ENCODE measurements around the gene PTPRD. TPM values are rescaled to one million over a fixed set of nuclear protein-coding genes. Genes with fewer than 3 reads are reported as not detected.
A peak's percentile ranks its signal among the peaks of the same experiment; 100 is the strongest.

Gene PTPRD
- total and polyA plus RNA-seq, 2 donors (not counting 1 experiment from before 2014, with no cell fraction given): 0.35 to 4.8 TPM

GRCh38 chr9:10134266-10134665 is 478.5 kb downstream of the PTPRD start:
- no peak for TF ChIP-seq CTCF (conservative IDR thresholded peaks at IDR 0.05 in 1 of 2, IDR thresholded peaks at IDR 0.05 in 1 of 2; ENCODE audit: low read depth in 1 of 2, low read length in 2 of 2)
- no peak for TF ChIP-seq EZH2 (IDR thresholded peaks at IDR 0.05; ENCODE audit: low read length, missing control alignments)
- DNase-seq (ENCODE audit: low read depth in 2 of 2): no peak
- no peak overlapping the region for H3K4me2 ChIP-seq (ENCODE audit: extremely low read depth, insufficient read depth, low read length)
- H3K4me1 ChIP-seq (ENCODE audit: control insufficient read depth, extremely low read depth, insufficient read depth, low read length): no peaks in the 10 kb centered on the region
- H3K79me2 ChIP-seq (ENCODE audit: control insufficient read depth, insufficient read depth, low read length): no peaks in the 10 kb centered on the region
- no peak overlapping the region for H3K9ac ChIP-seq (ENCODE audit: insufficient read depth, low read length)
- H3K27ac ChIP-seq (ENCODE audit: insufficient read depth, low read length): no peak overlapping the region
- H3K36me3 ChIP-seq (ENCODE audit: control insufficient read depth, insufficient read depth, low read length): no peaks in the 10 kb centered on the region
- no peak overlapping the region for H3K4me3 ChIP-seq (replicated peaks in 1 of 4; ENCODE audit: control extremely low read depth in 1 of 4, insufficient read depth in 1 of 4, low read depth in 3 of 4, low read length in 4 of 4)
- H3K27me3 ChIP-seq (ENCODE audit: control insufficient read depth, insufficient read depth, low read length): no peaks in the 10 kb centered on the region
- no peak overlapping the region for H2AFZ ChIP-seq (ENCODE audit: low read length)
- no peaks in the 10 kb centered on the region for H4K20me1 ChIP-seq (ENCODE audit: control insufficient read depth, extremely low read depth, insufficient read depth, low read length)
- no peaks in the 10 kb centered on the region for H3K9me3 ChIP-seq (ENCODE audit: control insufficient read depth, insufficient read depth, low read depth, low read length)

GRCh38 chr9:10130061-10130675 is 482.6 kb downstream of the PTPRD start:
- no peaks in the 10 kb centered on the region for H4K20me1 ChIP-seq (ENCODE audit: control insufficient read depth, extremely low read depth, insufficient read depth, low read length)
- H3K79me2 ChIP-seq (ENCODE audit: control insufficient read depth, insufficient read depth, low read length): no peaks in the 10 kb centered on the region
- no peak overlapping the region for H2AFZ ChIP-seq (ENCODE audit: low read length)
- no peak for TF ChIP-seq CTCF (conservative IDR thresholded peaks at IDR 0.05 in 1 of 2, IDR thresholded peaks at IDR 0.05 in 1 of 2; ENCODE audit: low read depth in 1 of 2, low read length in 2 of 2)
- TF ChIP-seq EZH2 (IDR thresholded peaks at IDR 0.05; ENCODE audit: low read length, missing control alignments): no peak
- no peak overlapping the region for H3K4me2 ChIP-seq (ENCODE audit: extremely low read depth, insufficient read depth, low read length)
- H3K4me3 ChIP-seq (replicated peaks in 1 of 4; ENCODE audit: control extremely low read depth in 1 of 4, insufficient read depth in 1 of 4, low read depth in 3 of 4, low read length in 4 of 4): no peak overlapping the region
- H3K27me3 ChIP-seq (ENCODE audit: control insufficient read depth, insufficient read depth, low read length): no peaks in the 10 kb centered on the region
- H3K36me3 ChIP-seq (ENCODE audit: control insufficient read depth, insufficient read depth, low read length): no peaks in the 10 kb centered on the region
- no peaks in the 10 kb centered on the region for H3K4me1 ChIP-seq (ENCODE audit: control insufficient read depth, extremely low read depth, insufficient read depth, low read length)
- no peak overlapping the region for H3K27ac ChIP-seq (ENCODE audit: insufficient read depth, low read length)
- DNase-seq (ENCODE audit: low read depth in 2 of 2): peak; percentile 50 to 65
- no peak overlapping the region for H3K9ac ChIP-seq (ENCODE audit: insufficient read depth, low read length)
- no peaks in the 10 kb centered on the region for H3K9me3 ChIP-seq (ENCODE audit: control insufficient read depth, insufficient read depth, low read depth, low read length)

- peak in 1 of 2 donors; percentile 24 for DNase-seq (ENCODE audit: low read depth in 2 of 2)
Observed at GRCh38 chr9:10127867-10128266, 484.9 kb downstream of the PTPRD start.

More at GRCh38 chr9:10127867-10128266, 484.9 kb downstream of the PTPRD start:
- Histone ChIP-seq H3K27me3 (ENCODE audit: control insufficient read depth, insufficient read depth, low read length) (no peaks in the 10 kb centered on the region), H3K4me2 (ENCODE audit: extremely low read depth, insufficient read depth, low read length) (no peak overlapping the region), H3K36me3 (ENCODE audit: control insufficient read depth, insufficient read depth, low read length) (no peaks in the 10 kb centered on the region), H3K4me1 (ENCODE audit: control insufficient read depth, extremely low read depth, insufficient read depth, low read length) (no peaks in the 10 kb centered on the region), H4K20me1 (ENCODE audit: control insufficient read depth, extremely low read depth, insufficient read depth, low read length) (no peaks in the 10 kb centered on the region), H3K27ac (ENCODE audit: insufficient read depth, low read length) (no peak overlapping the region), H2AFZ (ENCODE audit: low read length) (no peak overlapping the region), H3K9me3 (ENCODE audit: control insufficient read depth, insufficient read depth, low read depth, low read length) (no peaks in the 10 kb centered on the region), H3K79me2 (ENCODE audit: control insufficient read depth, insufficient read depth, low read length) (no peaks in the 10 kb centered on the region), H3K9ac (ENCODE audit: insufficient read depth, low read length) (no peak overlapping the region), H3K4me3 (replicated peaks in 1 of 4; ENCODE audit: control extremely low read depth in 1 of 4, insufficient read depth in 1 of 4, low read depth in 3 of 4, low read length in 4 of 4) (no peak overlapping the region)
- TF ChIP-seq EZH2 (IDR thresholded peaks at IDR 0.05; ENCODE audit: low read length, missing control alignments): no peak
- no peak for TF ChIP-seq CTCF (conservative IDR thresholded peaks at IDR 0.05 in 1 of 2, IDR thresholded peaks at IDR 0.05 in 1 of 2; ENCODE audit: low read depth in 1 of 2, low read length in 2 of 2)

All from fibroblast of lung (primary cell).